ENCODE data around the gene FLNB. TPM values are rescaled to one million over a fixed set of nuclear protein-coding genes. Genes with fewer than 3 reads are reported as not detected.

Gene FLNB
- total and polyA plus RNA-seq, 10 of the 15 experiments (the other 5 are each of a cell fraction or from before 2014, with no cell fraction given): 13.6 to 51.8 (median 26.4) TPM

DNA sequence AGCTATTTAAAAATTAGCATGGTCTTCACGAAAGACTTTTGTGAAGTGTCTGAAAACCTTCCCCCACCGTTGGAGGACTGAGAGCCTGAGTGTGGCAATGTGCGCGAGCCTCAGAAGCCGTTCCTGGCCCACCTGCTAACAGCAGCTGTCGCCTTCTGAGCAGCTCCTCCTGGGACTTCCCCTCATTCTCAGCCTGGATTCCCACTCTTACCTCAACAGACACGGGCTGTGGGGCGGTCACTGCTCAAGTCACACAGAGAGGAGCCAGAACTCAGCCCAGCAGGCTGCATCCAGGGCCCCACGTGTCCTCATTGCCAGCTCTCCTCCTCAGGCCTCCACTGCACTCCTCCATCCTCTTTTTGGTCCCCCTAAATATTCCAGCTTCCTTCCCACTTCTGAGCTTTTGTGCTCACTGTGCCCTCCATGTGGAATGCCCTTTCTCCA, 194.7 kb downstream of the FLNB start (continued):
- TF ChIP-seq, protein P1, sequence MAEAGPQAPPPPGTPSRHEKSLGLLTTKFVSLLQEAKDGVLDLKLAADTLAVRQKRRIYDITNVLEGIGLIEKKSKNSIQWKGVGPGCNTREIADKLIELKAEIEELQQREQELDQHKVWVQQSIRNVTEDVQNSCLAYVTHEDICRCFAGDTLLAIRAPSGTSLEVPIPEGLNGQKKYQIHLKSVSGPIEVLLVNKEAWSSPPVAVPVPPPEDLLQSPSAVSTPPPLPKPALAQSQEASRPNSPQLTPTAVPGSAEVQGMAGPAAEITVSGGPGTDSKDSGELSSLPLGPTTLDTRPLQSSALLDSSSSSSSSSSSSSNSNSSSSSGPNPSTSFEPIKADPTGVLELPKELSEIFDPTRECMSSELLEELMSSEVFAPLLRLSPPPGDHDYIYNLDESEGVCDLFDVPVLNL (IDR thresholded peaks at IDR 0.05; ENCODE audit: low read depth, low read length): no peak
- TF ChIP-seq, protein P2, sequence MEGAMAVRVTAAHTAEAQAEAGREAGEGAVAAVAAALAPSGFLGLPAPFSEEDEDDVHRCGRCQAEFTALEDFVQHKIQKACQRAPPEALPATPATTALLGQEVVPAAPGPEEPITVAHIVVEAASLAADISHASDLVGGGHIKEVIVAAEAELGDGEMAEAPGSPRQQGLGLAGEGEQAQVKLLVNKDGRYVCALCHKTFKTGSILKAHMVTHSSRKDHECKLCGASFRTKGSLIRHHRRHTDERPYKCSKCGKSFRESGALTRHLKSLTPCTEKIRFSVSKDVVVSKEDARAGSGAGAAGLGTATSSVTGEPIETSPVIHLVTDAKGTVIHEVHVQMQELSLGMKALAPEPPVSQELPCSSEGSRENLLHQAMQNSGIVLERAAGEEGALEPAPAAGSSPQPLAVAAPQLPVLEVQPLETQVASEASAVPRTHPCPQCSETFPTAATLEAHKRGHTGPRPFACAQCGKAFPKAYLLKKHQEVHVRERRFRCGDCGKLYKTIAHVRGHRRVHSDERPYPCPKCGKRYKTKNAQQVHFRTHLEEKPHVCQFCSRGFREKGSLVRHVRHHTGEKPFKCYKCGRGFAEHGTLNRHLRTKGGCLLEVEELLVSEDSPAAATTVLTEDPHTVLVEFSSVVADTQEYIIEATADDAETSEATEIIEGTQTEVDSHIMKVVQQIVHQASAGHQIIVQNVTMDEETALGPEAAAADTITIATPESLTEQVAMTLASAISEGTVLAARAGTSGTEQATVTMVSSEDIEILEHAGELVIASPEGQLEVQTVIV (IDR thresholded peaks at IDR 0.05; ENCODE audit: borderline replicate concordance, partially characterized antibody): no peak
- TF ChIP-seq SREBF1 (IDR thresholded peaks at IDR 0.05; ENCODE audit: low read length): no peak
- no peak for TF ChIP-seq PAX8 (IDR thresholded peaks at IDR 0.05)
- TF ChIP-seq, protein P3, sequence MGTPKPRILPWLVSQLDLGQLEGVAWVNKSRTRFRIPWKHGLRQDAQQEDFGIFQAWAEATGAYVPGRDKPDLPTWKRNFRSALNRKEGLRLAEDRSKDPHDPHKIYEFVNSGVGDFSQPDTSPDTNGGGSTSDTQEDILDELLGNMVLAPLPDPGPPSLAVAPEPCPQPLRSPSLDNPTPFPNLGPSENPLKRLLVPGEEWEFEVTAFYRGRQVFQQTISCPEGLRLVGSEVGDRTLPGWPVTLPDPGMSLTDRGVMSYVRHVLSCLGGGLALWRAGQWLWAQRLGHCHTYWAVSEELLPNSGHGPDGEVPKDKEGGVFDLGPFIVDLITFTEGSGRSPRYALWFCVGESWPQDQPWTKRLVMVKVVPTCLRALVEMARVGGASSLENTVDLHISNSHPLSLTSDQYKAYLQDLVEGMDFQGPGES (IDR thresholded peaks at IDR 0.05): no peak
- peak; percentile 74 for TF ChIP-seq CHD2 (IDR thresholded peaks at IDR 0.05; ENCODE audit: borderline replicate concordance, low read depth, low read length)
- no peak for TF ChIP-seq NRF1 (conservative IDR thresholded peaks at IDR 0.05; ENCODE audit: low read depth, low read length)
- TF ChIP-seq CHD1 (IDR thresholded peaks at IDR 0.05; ENCODE audit: low read depth, low read length): no peak
- TF ChIP-seq IKZF2 (IDR thresholded peaks at IDR 0.05): peak; percentile 88 to 90
- no peak for TF ChIP-seq MYC (IDR thresholded peaks at IDR 0.05; ENCODE audit: insufficient read depth, insufficient read length, insufficient replicate concordance, low read length, severe bottlenecking)
- TF ChIP-seq DPF2 (IDR thresholded peaks at IDR 0.05): 0 out of 2 replicates have a peak, but pooled peaks have one; percentile 59
- TF ChIP-seq, protein P4, sequence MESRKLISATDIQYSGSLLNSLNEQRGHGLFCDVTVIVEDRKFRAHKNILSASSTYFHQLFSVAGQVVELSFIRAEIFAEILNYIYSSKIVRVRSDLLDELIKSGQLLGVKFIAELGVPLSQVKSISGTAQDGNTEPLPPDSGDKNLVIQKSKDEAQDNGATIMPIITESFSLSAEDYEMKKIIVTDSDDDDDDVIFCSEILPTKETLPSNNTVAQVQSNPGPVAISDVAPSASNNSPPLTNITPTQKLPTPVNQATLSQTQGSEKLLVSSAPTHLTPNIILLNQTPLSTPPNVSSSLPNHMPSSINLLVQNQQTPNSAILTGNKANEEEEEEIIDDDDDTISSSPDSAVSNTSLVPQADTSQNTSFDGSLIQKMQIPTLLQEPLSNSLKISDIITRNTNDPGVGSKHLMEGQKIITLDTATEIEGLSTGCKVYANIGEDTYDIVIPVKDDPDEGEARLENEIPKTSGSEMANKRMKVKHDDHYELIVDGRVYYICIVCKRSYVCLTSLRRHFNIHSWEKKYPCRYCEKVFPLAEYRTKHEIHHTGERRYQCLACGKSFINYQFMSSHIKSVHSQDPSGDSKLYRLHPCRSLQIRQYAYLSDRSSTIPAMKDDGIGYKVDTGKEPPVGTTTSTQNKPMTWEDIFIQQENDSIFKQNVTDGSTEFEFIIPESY (IDR thresholded peaks at IDR 0.05): no peak
- TF ChIP-seq BCL11A (IDR thresholded peaks at IDR 0.05; ENCODE audit: low read depth, low read length): peak; percentile 29; the same call in 1 of the 2 replicates
- no peak for TF ChIP-seq SRF (IDR thresholded peaks at IDR 0.05; ENCODE audit: low read depth in 2 of 2, low read length in 2 of 2)
- TF ChIP-seq KDM1A (IDR thresholded peaks at IDR 0.05; ENCODE audit: borderline replicate concordance): no peak
- TF ChIP-seq, protein P5, sequence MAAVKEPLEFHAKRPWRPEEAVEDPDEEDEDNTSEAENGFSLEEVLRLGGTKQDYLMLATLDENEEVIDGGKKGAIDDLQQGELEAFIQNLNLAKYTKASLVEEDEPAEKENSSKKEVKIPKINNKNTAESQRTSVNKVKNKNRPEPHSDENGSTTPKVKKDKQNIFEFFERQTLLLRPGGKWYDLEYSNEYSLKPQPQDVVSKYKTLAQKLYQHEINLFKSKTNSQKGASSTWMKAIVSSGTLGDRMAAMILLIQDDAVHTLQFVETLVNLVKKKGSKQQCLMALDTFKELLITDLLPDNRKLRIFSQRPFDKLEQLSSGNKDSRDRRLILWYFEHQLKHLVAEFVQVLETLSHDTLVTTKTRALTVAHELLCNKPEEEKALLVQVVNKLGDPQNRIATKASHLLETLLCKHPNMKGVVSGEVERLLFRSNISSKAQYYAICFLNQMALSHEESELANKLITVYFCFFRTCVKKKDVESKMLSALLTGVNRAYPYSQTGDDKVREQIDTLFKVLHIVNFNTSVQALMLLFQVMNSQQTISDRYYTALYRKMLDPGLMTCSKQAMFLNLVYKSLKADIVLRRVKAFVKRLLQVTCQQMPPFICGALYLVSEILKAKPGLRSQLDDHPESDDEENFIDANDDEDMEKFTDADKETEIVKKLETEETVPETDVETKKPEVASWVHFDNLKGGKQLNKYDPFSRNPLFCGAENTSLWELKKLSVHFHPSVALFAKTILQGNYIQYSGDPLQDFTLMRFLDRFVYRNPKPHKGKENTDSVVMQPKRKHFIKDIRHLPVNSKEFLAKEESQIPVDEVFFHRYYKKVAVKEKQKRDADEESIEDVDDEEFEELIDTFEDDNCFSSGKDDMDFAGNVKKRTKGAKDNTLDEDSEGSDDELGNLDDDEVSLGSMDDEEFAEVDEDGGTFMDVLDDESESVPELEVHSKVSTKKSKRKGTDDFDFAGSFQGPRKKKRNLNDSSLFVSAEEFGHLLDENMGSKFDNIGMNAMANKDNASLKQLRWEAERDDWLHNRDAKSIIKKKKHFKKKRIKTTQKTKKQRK (IDR thresholded peaks at IDR 0.05; ENCODE audit: low read depth, low read length): no peak
- TF ChIP-seq BRCA1 (IDR thresholded peaks at IDR 0.05; ENCODE audit: low read depth, low read length): no peak
- TF ChIP-seq RAD21 (IDR thresholded peaks at IDR 0.05; ENCODE audit: insufficient read depth, low read depth, low read length): peak; percentile 15; the same call in 1 of the 2 replicates
- TF ChIP-seq EZH2 (IDR thresholded peaks at IDR 0.05; ENCODE audit: borderline replicate concordance, control insufficient read depth, low read depth, low read length): no peak
- no peak for TF ChIP-seq ZSCAN29 (IDR thresholded peaks at IDR 0.05)
- peak; percentile 68; the same call in 1 of the 2 replicates for TF ChIP-seq ATF7 (IDR thresholded peaks at IDR 0.05; ENCODE audit: low read depth)
- no peak for TF ChIP-seq RB1 (IDR thresholded peaks at IDR 0.05; ENCODE audit: borderline replicate concordance)

Measured in GM12878 (cell line).